SW 1271 (cell line): ENCODE data around the gene PPP1R13B.

Experiments
- DNase-seq, 2 experiments: peaks; one replicate each; lab custom pipeline; 2025; lab: John Stamatoyannopoulos, UW

Gene PPP1R13B

GRCh38 chr14:103685276-103686211, 161.8 kb downstream of the PPP1R13B start:
- no peak for DNase-seq

- no peak for DNase-seq
These were observed 162.5 kb downstream of the PPP1R13B start for GRCh38 chr14:103684871-103685270.

- DNase-seq: no peak
These were observed 162.9 kb downstream of the PPP1R13B start for GRCh38 chr14:103684471-103684870.
